Activated CD4-positive, alpha-beta T cell treated with anti-CD3 and anti-CD28 coated beads, Interleukin-2, amount 10 ng/mL, durations not matched to agents 24 days and 14 days (primary cell): ENCODE results near the gene FBXO45. TPM values are rescaled to one million over a fixed set of nuclear protein-coding genes. Genes with fewer than 3 reads are reported as not detected.
"Not testable (repeated sequence)": the region's sequence is repeated elsewhere in the genome, so short reads cannot be mapped to it uniquely, and the experiment has no call there.

ENCODE experiments used
- DNase-seq: peaks from one replicate; pipeline ENCODE4 v3.0.0; 2022
- H3K27ac Mint-ChIP-seq: one replicate; pipeline ENCODE4 v1.8.0; 2022; ENCODE audit warnings: mild to moderate bottlenecking, mixed read lengths
- H3K27me3 Mint-ChIP-seq: one replicate; pipeline ENCODE4 v1.8.0; 2022; ENCODE audit warnings: mixed read lengths
- H3K36me3 Mint-ChIP-seq: one replicate; pipeline ENCODE4 v1.8.0; 2022; ENCODE audit warnings: low read depth, mild to moderate bottlenecking, mixed read lengths
- H3K4me1 Mint-ChIP-seq: one replicate; pipeline ENCODE4 v1.8.0; 2021; ENCODE audit warnings: mixed read lengths
- H3K4me3 Mint-ChIP-seq: one replicate; pipeline ENCODE4 v1.8.0; 2022; ENCODE audit warnings: mild to moderate bottlenecking, moderate library complexity, mixed read lengths
- H3K9me3 Mint-ChIP-seq: one replicate; pipeline ENCODE4 v1.8.0; 2021; ENCODE audit warnings: mixed read lengths
- intact Hi-C: fragments of 100-400 bp; cut with micrococcal nuclease; formaldehyde crosslinking; loops from one replicate; pipeline ENCODE4 v1.15.1; 2023
- total RNA-seq: library from RNA; stranded (reverse); gene quantifications from 2 replicates; pipeline ENCODE4 v1.2.3, GENCODE V29; 2022

The FBXO45 gene
- total RNA-seq, 1 donor from 2014 or later: 25.9 TPM

- peaks cover 5% of the 10 kb centered on the region for H3K36me3 Mint-ChIP-seq
- H3K9me3 Mint-ChIP-seq: no peaks in the 10 kb centered on the region
- no peak for DNase-seq
- H3K4me1 Mint-ChIP-seq: peaks cover 23% of the 10 kb centered on the region
- no peaks in the 10 kb centered on the region for H3K27me3 Mint-ChIP-seq
- no peak overlapping the region for H3K27ac Mint-ChIP-seq
- intact Hi-C loops: no loop called here
- no peak overlapping the region for H3K4me3 Mint-ChIP-seq
These were observed 3.9 kb downstream of the FBXO45 start for GRCh38 chr3:196572389-196572788.

GRCh38 chr3:196585044-196585757 is 16.7 kb downstream of the FBXO45 start:
- Mint-ChIP-seq H3K27me3 (no peaks in the 10 kb centered on the region), H3K27ac (no peak overlapping the region), H3K9me3 (no peaks in the 10 kb centered on the region), H3K4me3 (no peak overlapping the region), H3K4me1 (peaks cover 10% of the 10 kb centered on the region), H3K36me3 (peaks cover 32% of the 10 kb centered on the region)
- no peak for DNase-seq
- intact Hi-C loops: no loop called here

- Mint-ChIP-seq H3K36me3 (peaks cover 4% of the 10 kb centered on the region), H3K9me3 (no peaks in the 10 kb centered on the region), H3K27ac (no peak overlapping the region), H3K4me3 (no peak overlapping the region), H3K27me3 (peaks cover 3% of the 10 kb centered on the region), H3K4me1 (no peaks in the 10 kb centered on the region)
- intact Hi-C loops: no loop called here
- DNase-seq: no peak
These were observed 21.8 kb downstream of the FBXO45 start for GRCh38 chr3:196590279-196590678.

- H3K4me3 Mint-ChIP-seq: no peak overlapping the region
- no peaks in the 10 kb centered on the region for H3K36me3 Mint-ChIP-seq
- intact Hi-C loops: no loop called here
- no peaks in the 10 kb centered on the region for H3K9me3 Mint-ChIP-seq
- peaks cover 13% of the 10 kb centered on the region for H3K4me1 Mint-ChIP-seq
- DNase-seq: no peak
- H3K27me3 Mint-ChIP-seq: peaks cover 22% of the 10 kb centered on the region
- H3K27ac Mint-ChIP-seq: no peak overlapping the region
These were observed 27.9 kb downstream of the FBXO45 start for GRCh38 chr3:196596355-196596754.

- H3K9me3 Mint-ChIP-seq, H3K36me3 Mint-ChIP-seq, intact Hi-C loops, H3K27ac Mint-ChIP-seq: not testable (repeated sequence)
- peak overlapping the region; percentile 87 for H3K4me3 Mint-ChIP-seq
- H3K4me1 Mint-ChIP-seq: peaks cover 13% of the 10 kb centered on the region
- peaks cover 22% of the 10 kb centered on the region for H3K27me3 Mint-ChIP-seq
- peak; percentile 88 for DNase-seq
These were observed 29.7 kb downstream of the FBXO45 start for GRCh38 chr3:196597971-196598733.

- Mint-ChIP-seq H3K27me3 (peaks cover 22% of the 10 kb centered on the region), H3K9me3 (no peaks in the 10 kb centered on the region), H3K4me3 (no peak overlapping the region), H3K36me3 (no peaks in the 10 kb centered on the region), H3K4me1 (peaks cover 20% of the 10 kb centered on the region), H3K27ac (no peak overlapping the region)
- intact Hi-C loops: no loop called here
- DNase-seq: no peak
These were observed 31.3 kb downstream of the FBXO45 start for GRCh38 chr3:196599734-196600128.

GRCh38 chr3:196600359-196600758 is 31.9 kb downstream of the FBXO45 start:
- intact Hi-C loops: no loop called here
- Mint-ChIP-seq H3K4me1 (peaks cover 20% of the 10 kb centered on the region), H3K27me3 (peaks cover 19% of the 10 kb centered on the region), H3K9me3 (no peaks in the 10 kb centered on the region), H3K4me3 (no peak overlapping the region), H3K36me3 (no peaks in the 10 kb centered on the region), H3K27ac (no peak overlapping the region)
- DNase-seq: no peak

- Mint-ChIP-seq H3K27ac (no peak overlapping the region), H3K27me3 (peaks cover 4% of the 10 kb centered on the region), H3K4me1 (peaks cover 16% of the 10 kb centered on the region), H3K36me3 (no peaks in the 10 kb centered on the region), H3K4me3 (no peak overlapping the region), H3K9me3 (no peaks in the 10 kb centered on the region)
- intact Hi-C loops: no loop called here
- no peak for DNase-seq
These were observed 34.2 kb downstream of the FBXO45 start for GRCh38 chr3:196602673-196603072.

GRCh38 chr3:196603683-196604082 is 35.2 kb downstream of the FBXO45 start:
- intact Hi-C loops: loop anchor here (2.0 kb wide), 1 partner anchor 67 kb away; no protein-coding TSS in a partner anchor
- Mint-ChIP-seq H3K4me1 (peaks cover 7% of the 10 kb centered on the region), H3K9me3 (no peaks in the 10 kb centered on the region)

GRCh38 chr3:196604548-196604947 is 36.1 kb downstream of the FBXO45 start:
- Mint-ChIP-seq H3K9me3 (no peaks in the 10 kb centered on the region), H3K27ac (no peak overlapping the region), H3K4me1 (peaks cover 13% of the 10 kb centered on the region), H3K36me3 (no peaks in the 10 kb centered on the region), H3K27me3 (no peaks in the 10 kb centered on the region), H3K4me3 (peak overlapping the region; percentile 51)
- DNase-seq: peak; percentile 86
- intact Hi-C loops: loop anchor here (2.0 kb wide), 1 partner anchor 68 kb away; no protein-coding TSS in a partner anchor

More at GRCh38 chr3:196603683-196604082, 35.2 kb downstream of the FBXO45 start:
- no peaks in the 10 kb centered on the region for H3K27me3 Mint-ChIP-seq
- H3K4me3 Mint-ChIP-seq: no peak overlapping the region
- H3K36me3 Mint-ChIP-seq: no peaks in the 10 kb centered on the region
- no peak overlapping the region for H3K27ac Mint-ChIP-seq
- DNase-seq: no peak

- Mint-ChIP-seq H3K4me1 (peaks cover 36% of the 10 kb centered on the region), H3K27ac (no peak overlapping the region), H3K36me3 (no peaks in the 10 kb centered on the region), H3K27me3 (no peaks in the 10 kb centered on the region), H3K9me3 (no peaks in the 10 kb centered on the region), H3K4me3 (no peak overlapping the region)
- no peak for DNase-seq
- intact Hi-C loops: loop anchor here (1.0 to 2.0 kb wide), 7 partner anchors 16 to 361 kb away; partner anchors contain the start of gene NCBP2
These were observed 40.2 kb downstream of the FBXO45 start for GRCh38 chr3:196608693-196609092.

- Mint-ChIP-seq H3K36me3 (no peaks in the 10 kb centered on the region), H3K9me3 (no peaks in the 10 kb centered on the region), H3K27ac (peak overlapping the region; percentile 66), H3K27me3 (no peaks in the 10 kb centered on the region), H3K4me1 (peaks cover 35% of the 10 kb centered on the region), H3K4me3 (peak overlapping the region; percentile 62)
- peak; percentile 97 for DNase-seq
- intact Hi-C loops: loop anchor here (1.0 to 2.0 kb wide), 7 partner anchors 15 to 360 kb away; partner anchors contain the start of gene NCBP2
These were observed 40.9 kb downstream of the FBXO45 start for GRCh38 chr3:196609343-196609775.

- peak overlapping the region; percentile 66 for H3K27ac Mint-ChIP-seq
- H3K4me3 Mint-ChIP-seq: peak overlapping the region; percentile 62
- H3K9me3 Mint-ChIP-seq: no peaks in the 10 kb centered on the region
- H3K4me1 Mint-ChIP-seq: peaks cover 31% of the 10 kb centered on the region
- no peaks in the 10 kb centered on the region for H3K27me3 Mint-ChIP-seq
- DNase-seq: peak; percentile 68
- intact Hi-C loops: loop anchor here (1.0 to 2.0 kb wide), 7 partner anchors 14 to 359 kb away; partner anchors contain the start of gene NCBP2
- no peaks in the 10 kb centered on the region for H3K36me3 Mint-ChIP-seq
These were observed 41.5 kb downstream of the FBXO45 start for GRCh38 chr3:196609805-196610515.
